SK-N-MC (cell line): ENCODE results near the gene ZBED4.
"Not testable (repeated sequence)": the region's sequence is repeated elsewhere in the genome, so short reads cannot be mapped to it uniquely, and the experiment has no call there.

Experiments
- DNase-seq: peaks from one replicate; pipeline ENCODE4 v3.0.0-alpha.2; 2011; ENCODE audit warnings: low read depth, low spot score
- H3K27ac ChIP-seq: fragments of 200-600 bp; sonication (generic); 2 replicates; pipeline ENCODE4 v1.5.1; 2016; ENCODE audit warnings: mixed run types
- H3K36me3 ChIP-seq: fragments of 200-600 bp; sonication (generic); 2 replicates; pipeline ENCODE4 v1.6.1; 2017; ENCODE audit warnings: antibody characterized with exemption, low read length, mixed read lengths; ENCODE audit not compliant: insufficient read depth
- H3K4me3 ChIP-seq: fragments of 200-600 bp; sonication (generic); 2 replicates; pipeline ENCODE4 v1.5.1; 2016
- H3K9ac ChIP-seq: fragments of 200-600 bp; sonication (generic); 2 replicates; pipeline ENCODE4 v1.8.0; 2017; ENCODE audit warnings: mixed run types, mixed read lengths; ENCODE audit not compliant: insufficient read length
- H3K9me3 ChIP-seq: fragments of 200-600 bp; sonication (generic); 2 replicates; pipeline ENCODE4 v1.6.1; 2017; ENCODE audit warnings: low read depth, mild to moderate bottlenecking, antibody characterized with exemption, low read length, moderate library complexity, mixed read lengths
- EZH2 ChIP-seq: fragments of 200-600 bp; sonication (generic); IDR thresholded peaks from one replicate; pipeline ENCODE4 v1.6.1; 2017; ENCODE audit warnings: antibody characterized with exemption
- FOXP2 ChIP-seq: optimal IDR thresholded peaks from 2 replicates; pipeline ENCODE3; 2011; ENCODE audit warnings: mild to moderate bottlenecking, moderate library complexity; ENCODE audit not compliant: insufficient read depth; ENCODE audit errors: extremely low read length, control extremely low read depth
- POLR2AphosphoS5 ChIP-seq: IDR thresholded peaks from 2 replicates; pipeline ENCODE4 v1.6.1; 2012; ENCODE audit warnings: mild to moderate bottlenecking, low read depth, low read length, borderline replicate concordance

Gene ZBED4

GRCh38 chr22:49850959-49851802 lies 2.5 kb upstream of the ZBED4 start:
- no peak overlapping the region for H3K4me3 ChIP-seq
- TF ChIP-seq POLR2AphosphoS5, result no peak
- TF ChIP-seq FOXP2, result no peak
- TF ChIP-seq EZH2, result no peak
- no peak for DNase-seq
- no peak overlapping the region for H3K27ac ChIP-seq
- no peaks in the 10 kb centered on the region for H3K9me3 ChIP-seq
- H3K9ac ChIP-seq, result no peak overlapping the region
- no peaks in the 10 kb centered on the region for H3K36me3 ChIP-seq

GRCh38 chr22:49852568-49852897 lies 1.1 kb upstream of the ZBED4 start:
- peak overlapping the region; percentile 95 for H3K4me3 ChIP-seq
- H3K9ac ChIP-seq, DNase-seq, H3K9me3 ChIP-seq, H3K36me3 ChIP-seq, H3K27ac ChIP-seq: not testable (repeated sequence)

- H3K4me3 ChIP-seq, result peak overlapping the region; percentile 76
- peak overlapping the region; percentile 0; the same call in 1 of the 2 replicates for H3K27ac ChIP-seq
- H3K9ac ChIP-seq, result peak overlapping the region; percentile 73
- peaks cover 14% of the 10 kb centered on the region; the same call in 1 of the 2 replicates for H3K36me3 ChIP-seq
- TF ChIP-seq FOXP2 (no peak), POLR2AphosphoS5 (no peak), EZH2 (no peak)
- no peak for DNase-seq
- H3K9me3 ChIP-seq, result no peaks in the 10 kb centered on the region
These were observed 562 bp downstream of the ZBED4 start for GRCh38 chr22:49853981-49854831.

- no peak for TF ChIP-seq POLR2AphosphoS5
- no peak for TF ChIP-seq FOXP2
- TF ChIP-seq EZH2, result no peak
- Histone ChIP-seq H3K9me3 (no peaks in the 10 kb centered on the region), H3K27ac (0 out of 2 replicates have a peak overlapping the region, but pooled peaks have one; percentile 17), H3K36me3 (peaks cover 14% of the 10 kb centered on the region; the same call in 1 of the 2 replicates), H3K9ac (peak overlapping the region; percentile 73), H3K4me3 (peak overlapping the region; percentile 76)
- DNase-seq, result no peak
These were observed 1.7 kb downstream of the ZBED4 start for GRCh38 chr22:49855251-49855911.

GRCh38 chr22:49856343-49856742 lies 2.7 kb downstream of the ZBED4 start:
- Histone ChIP-seq H3K27ac (no peak overlapping the region), H3K36me3 (peaks cover 14% of the 10 kb centered on the region; the same call in 1 of the 2 replicates), H3K9me3 (no peaks in the 10 kb centered on the region), H3K9ac (no peak overlapping the region), H3K4me3 (no peak overlapping the region)
- DNase-seq, result no peak
- TF ChIP-seq EZH2 (no peak), POLR2AphosphoS5 (no peak), FOXP2 (no peak)

DNA sequence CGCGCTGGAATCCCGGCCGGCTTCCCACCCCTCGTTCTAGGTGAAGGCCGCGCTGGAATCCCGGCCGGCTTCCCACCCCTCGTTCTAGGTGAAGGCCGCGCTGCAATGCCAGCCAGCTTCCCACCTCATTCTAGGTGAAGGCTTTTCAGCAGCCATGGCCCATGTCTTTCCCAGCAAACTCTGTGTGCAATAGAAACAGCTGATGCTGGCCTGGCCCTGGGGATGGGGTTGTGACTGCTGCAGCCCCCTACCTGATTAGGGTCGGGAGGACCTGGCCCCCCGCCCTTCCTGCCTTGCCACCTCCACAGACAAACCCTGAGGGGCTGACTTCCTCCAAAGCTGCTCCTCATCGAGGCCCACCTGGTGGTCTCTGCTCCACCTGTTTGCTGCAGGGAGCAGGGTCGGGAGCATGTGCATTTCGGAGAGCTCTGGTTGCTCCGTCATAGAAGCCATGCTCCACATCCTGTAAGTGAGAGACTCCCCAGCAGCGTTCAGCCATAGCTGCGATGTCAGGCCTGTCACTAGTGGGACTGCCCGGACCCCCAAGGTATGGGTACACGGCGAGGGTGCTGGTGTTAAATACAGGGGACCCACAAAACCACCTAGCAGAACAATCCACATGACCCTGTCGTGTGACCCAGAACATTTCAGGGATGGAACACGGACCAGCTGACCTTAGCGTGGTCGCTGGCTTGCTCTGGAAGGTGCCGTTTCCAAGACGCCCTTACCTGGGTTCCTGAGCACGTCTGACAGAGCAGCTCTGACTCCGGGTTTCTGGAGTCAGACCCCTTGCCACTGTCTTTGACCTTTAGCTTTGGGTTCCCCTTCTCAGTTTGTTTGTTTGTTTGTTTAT lies 3.3 kb downstream of the ZBED4 start:
- no peak for TF ChIP-seq FOXP2
- no peak for TF ChIP-seq EZH2
- no peak for TF ChIP-seq POLR2AphosphoS5
- no peak for DNase-seq
- peaks cover 14% of the 10 kb centered on the region; the same call in 1 of the 2 replicates for H3K36me3 ChIP-seq
- H3K27ac ChIP-seq, result no peak overlapping the region
- no peak overlapping the region for H3K4me3 ChIP-seq
- no peaks in the 10 kb centered on the region for H3K9me3 ChIP-seq
- H3K9ac ChIP-seq, result no peak overlapping the region

GRCh38 chr22:49858827-49859226 lies 5.2 kb downstream of the ZBED4 start:
- TF ChIP-seq POLR2AphosphoS5 (no peak), EZH2 (no peak), FOXP2 (no peak)
- Histone ChIP-seq H3K4me3 (no peak overlapping the region), H3K9me3 (no peaks in the 10 kb centered on the region), H3K36me3 (peaks cover 16% of the 10 kb centered on the region; the same call in 1 of the 2 replicates), H3K27ac (no peak overlapping the region), H3K9ac (no peak overlapping the region)
- DNase-seq, result no peak
